HCT116 (cell line): ENCODE data around the gene ERGIC1. TPM values are rescaled to one million over a fixed set of nuclear protein-coding genes. Genes with fewer than 3 reads are reported as not detected.

Experiments
- ATAC-seq: fragments of 200-7000 bp; cut with Tn5 transposase; 2 replicates; pipeline ENCODE4 v1.9.1; 2020; ENCODE audit warnings: mild to moderate bottlenecking, moderate library complexity
- BruUV-seq: library from RNA; stranded (reverse); fragments of 400-500 nt; replicated peaks from 2 replicates; lab custom pipeline; 2021; lab: Mats Ljungman, UMichigan
- CTCF ChIA-PET: fragments of 300-600 bp; sonication (Branson Sonifier 250); formaldehyde crosslinking; loops from one replicate; lab custom pipeline; 2021; ENCODE audit warnings: antibody characterized with exemption; lab: Charles Lee
- POLR2A ChIA-PET: fragments of 300-600, 350-600 bp; sonication (Branson Sonifier 250); formaldehyde crosslinking; loops from one replicate; lab custom pipeline; 2021; ENCODE audit warnings: antibody characterized with exemption; lab: Charles Lee
- RAD21 ChIA-PET, 2 experiments: fragments of 300-600 bp; sonication (Branson Sonifier 250); formaldehyde crosslinking; loops; one replicate each; lab custom pipeline; 2023; ENCODE audit warnings: low total read pairs in 2 of 2; ENCODE audit not compliant: uncharacterized antibody in 2 of 2, unreplicated experiment in 2 of 2, low non-redundant PET in 1 of 2; lab: Charles Lee
- DNase-seq: peaks from one replicate; pipeline ENCODE4 v3.0.0-alpha.2; 2010; ENCODE audit warnings: low read depth, low spot score
- H2AFZ ChIP-seq: fragments of 200-600 bp; shearing (Covaris generic), sonication (generic); 2 replicates; pipeline ENCODE4 v1.6.1; 2017; ENCODE audit warnings: low read depth, mixed run types, mixed read lengths, antibody characterized with exemption, low read length; ENCODE audit not compliant: poor library complexity, severe bottlenecking
- H3K27ac ChIP-seq: 2 replicates; pipeline ENCODE4 v1.5.1; 2012; ENCODE audit warnings: low read depth, low read length
- H3K27me3 ChIP-seq: fragments of 200-600 bp; sonication (generic); 2 replicates; pipeline ENCODE4 v1.6.1; 2016; ENCODE audit warnings: mixed run types, low read length, mixed read lengths; ENCODE audit not compliant: insufficient read depth
- H3K36me3 ChIP-seq, 2 experiments: fragments of 200-500 bp in 1 of 2; fragments of 200-600 bp in 1 of 2; sonication (Bioruptor generic) in 1 of 2; sonication (generic) in 1 of 2; 2 replicates each; pipeline versions ENCODE4 v1.5.1 to v1.6.1; 2014 to 2016; ENCODE audit warnings: low read length in 2 of 2, inconsistent platforms in 1 of 2, mixed read lengths in 1 of 2, mixed run types in 1 of 2; ENCODE audit not compliant: insufficient read depth in 2 of 2, control insufficient read depth in 1 of 2
- H3K4me1 ChIP-seq, 2 experiments: fragments of 200-600 bp in 1 of 2; sonication (generic) in 1 of 2; 2 replicates each; pipeline versions ENCODE4 v1.5.1 to v1.6.1; 2012 to 2017; ENCODE audit warnings: low read length in 2 of 2, inconsistent platforms in 1 of 2, mild to moderate bottlenecking in 1 of 2, mixed read lengths in 1 of 2, mixed run types in 1 of 2, moderate library complexity in 1 of 2; ENCODE audit not compliant: insufficient read depth in 2 of 2, control insufficient read depth in 1 of 2
- H3K4me2 ChIP-seq: fragments of 200-600 bp; sonication (generic); 2 replicates; pipeline ENCODE4 v1.6.1; 2017; ENCODE audit warnings: mixed run types, low read length, mixed read lengths
- H3K4me3 ChIP-seq, 2 experiments: fragments of 200-600 bp in 1 of 2; sonication (generic) in 1 of 2; replicated peaks in 1 of 2; 2 replicates each; pipeline ENCODE4 v1.5.1; 2011 to 2016; ENCODE audit warnings: low read length in 2 of 2, control low read depth in 1 of 2, low read depth in 1 of 2, mild to moderate bottlenecking in 1 of 2, mixed read lengths in 1 of 2, mixed run types in 1 of 2
- H3K79me2 ChIP-seq: fragments of 200-600 bp; sonication (generic); 2 replicates; pipeline ENCODE4 v1.6.1; 2017; ENCODE audit warnings: mild to moderate bottlenecking, mixed run types, low read length, moderate library complexity, mixed read lengths; ENCODE audit not compliant: insufficient read depth
- H3K9ac ChIP-seq: fragments of 200-600 bp; sonication (generic); 2 replicates; pipeline ENCODE4 v1.6.1; 2016; ENCODE audit warnings: low read length, mixed read lengths
- H3K9me2 ChIP-seq: fragments of 200-600 bp; sonication (generic), shearing (Covaris generic); 2 replicates; pipeline ENCODE4 v1.6.1; 2017; ENCODE audit warnings: mixed run types, mild to moderate bottlenecking, moderate library complexity; ENCODE audit not compliant: insufficient read depth
- H3K9me3 ChIP-seq, 2 experiments: fragments of 200-500 bp in 1 of 2; fragments of 200-600 bp in 1 of 2; sonication (Bioruptor generic) in 1 of 2; sonication (generic) in 1 of 2; 2 replicates each; pipeline ENCODE4 v1.6.1; 2014 to 2017; ENCODE audit warnings: low read length in 2 of 2, mixed read lengths in 2 of 2, inconsistent platforms in 1 of 2, low read depth in 1 of 2, mild to moderate bottlenecking in 1 of 2, mixed run types in 1 of 2, moderate library complexity in 1 of 2; ENCODE audit not compliant: control insufficient read depth in 1 of 2, insufficient read depth in 1 of 2
- H4K20me1 ChIP-seq: fragments of 200-600 bp; sonication (generic), shearing (Covaris generic); 2 replicates; pipeline ENCODE4 v1.6.1; 2017; ENCODE audit warnings: mixed run types, mild to moderate bottlenecking, moderate library complexity; ENCODE audit not compliant: insufficient read depth
- CBX3 ChIP-seq: IDR thresholded peaks from 2 replicates; pipeline ENCODE4 v1.6.1; 2012; ENCODE audit warnings: low read depth
- EGR1 ChIP-seq: IDR thresholded peaks from 2 replicates; pipeline ENCODE4 v1.6.1; 2012; ENCODE audit warnings: low read depth
- EZH2 ChIP-seq: fragments of 200-600 bp; sonication (generic); IDR thresholded peaks from 2 replicates; pipeline ENCODE4 v1.6.1; 2017; ENCODE audit warnings: antibody characterized with exemption, mixed run types
- JUND ChIP-seq: IDR thresholded peaks from 2 replicates; pipeline ENCODE4 v1.6.1; 2012
- POLR2AphosphoS5 ChIP-seq: IDR thresholded peaks from 2 replicates; pipeline ENCODE4 v1.6.1; 2011; ENCODE audit warnings: mild to moderate bottlenecking, low read depth, low read length, moderate library complexity
- SP1 ChIP-seq: IDR thresholded peaks from 2 replicates; pipeline ENCODE4 v1.6.1; 2012; ENCODE audit warnings: low read depth
- SRF ChIP-seq: IDR thresholded peaks from 2 replicates; pipeline ENCODE4 v1.6.1; 2012; ENCODE audit warnings: low read depth
- YY1 ChIP-seq: IDR thresholded peaks from 2 replicates; pipeline ENCODE4 v1.6.1; 2011; ENCODE audit warnings: low read length, low read depth, moderate library complexity, mild to moderate bottlenecking; ENCODE audit not compliant: insufficient replicate concordance; ENCODE audit errors: extremely low read depth
- ZNF274 ChIP-seq: fragments of 200-500 bp; sonication (Bioruptor generic); IDR thresholded peaks from 2 replicates; pipeline ENCODE4 v1.6.1; 2014; ENCODE audit warnings: mild to moderate bottlenecking, low read depth, low read length, inconsistent platforms
- intact Hi-C: fragments of 100-400 bp; cut with micrococcal nuclease; formaldehyde crosslinking; loops from 2 replicates; pipeline ENCODE4 v1.10.0; 2022
- total RNA-seq: library from RNA; stranded (reverse); gene quantifications from one replicate; pipeline ENCODE4 v1.2.1, GENCODE V29; 2021; ENCODE audit not compliant: unreplicated experiment
- TF ChIP-seq, protein P1 (sequence below): IDR thresholded peaks from 2 replicates; pipeline ENCODE4 v1.6.1; 2011; ENCODE audit warnings: mild to moderate bottlenecking, low read length, moderate library complexity; ENCODE audit not compliant: insufficient replicate concordance; ENCODE audit errors: extremely low read depth

The ERGIC1 gene
- total RNA-seq, 1 experiment from 2014 or later: 73.3 TPM

DNA sequence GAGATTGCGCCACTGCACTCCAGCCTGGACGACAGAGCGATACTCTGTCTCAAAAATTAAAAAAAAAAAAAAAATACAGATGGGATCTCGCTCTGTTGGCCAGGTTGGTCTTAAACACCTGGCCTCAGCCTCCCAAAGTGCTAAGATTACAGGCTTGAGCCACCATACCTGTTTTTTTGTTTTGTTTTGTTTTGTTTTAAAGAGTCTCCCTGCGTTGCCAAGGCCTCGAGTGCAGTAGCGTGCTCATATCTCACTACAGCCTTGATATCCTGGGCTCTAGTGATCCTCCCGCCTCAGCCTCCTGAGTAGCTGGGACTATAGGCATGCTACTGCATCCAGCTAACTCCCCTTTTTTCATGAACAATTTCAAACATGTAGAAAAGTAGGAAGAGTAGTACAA, 156.7 kb downstream of the ERGIC1 start:
- H3K79me2 ChIP-seq: peaks cover 60% of the 10 kb centered on the region

DNA sequence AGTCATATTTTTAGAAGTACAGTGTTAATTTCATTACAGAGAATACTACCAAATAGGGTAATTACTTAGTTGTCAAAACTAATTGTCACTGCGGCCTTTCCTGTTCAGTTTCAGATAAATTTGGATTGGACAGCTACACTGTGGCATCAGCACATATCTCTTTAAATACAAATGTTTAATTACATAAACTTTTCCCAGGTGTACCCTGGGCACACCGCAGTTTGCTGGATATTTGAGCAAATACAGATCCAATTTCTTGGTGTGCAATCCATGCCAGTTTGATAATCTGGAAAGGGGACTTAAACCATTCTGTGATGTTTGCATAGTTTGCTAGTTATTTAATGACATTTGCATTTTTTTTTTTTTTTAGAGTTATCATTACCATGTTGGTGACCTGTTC, 160.4 kb downstream of the ERGIC1 start:
- H3K27me3 ChIP-seq: no peaks in the 10 kb centered on the region
- BruUV-seq: no TSS peak
- CTCF ChIA-PET: no interaction called here

More for the DNA sequence above, 156.7 kb downstream of the ERGIC1 start:
- DNase-seq: no peak
- H3K36me3 ChIP-seq: peaks cover 9 to 17% of the 10 kb centered on the region in 2 experiments; a peak in 3 of 4 replicates
- H3K4me3 ChIP-seq: no peak overlapping the region
- ChIA-PET CTCF (no interaction called here), RAD21 (no interaction called here), POLR2A (no interaction called here)
- H3K27me3 ChIP-seq: no peaks in the 10 kb centered on the region
- no peak overlapping the region for H3K27ac ChIP-seq
- no peaks in the 10 kb centered on the region for H3K4me1 ChIP-seq
- H3K9ac ChIP-seq: no peak overlapping the region
- ATAC-seq: no peak
- H3K9me3 ChIP-seq: no peaks in the 10 kb centered on the region
- no peaks in the 10 kb centered on the region for H4K20me1 ChIP-seq
- no peaks in the 10 kb centered on the region for H3K9me2 ChIP-seq
- no peak overlapping the region for H3K4me2 ChIP-seq
- H2AFZ ChIP-seq: no peak overlapping the region
- TF ChIP-seq SRF (no peak), POLR2AphosphoS5 (no peak), EGR1 (no peak), JUND (no peak)
- TF ChIP-seq, protein P1, sequence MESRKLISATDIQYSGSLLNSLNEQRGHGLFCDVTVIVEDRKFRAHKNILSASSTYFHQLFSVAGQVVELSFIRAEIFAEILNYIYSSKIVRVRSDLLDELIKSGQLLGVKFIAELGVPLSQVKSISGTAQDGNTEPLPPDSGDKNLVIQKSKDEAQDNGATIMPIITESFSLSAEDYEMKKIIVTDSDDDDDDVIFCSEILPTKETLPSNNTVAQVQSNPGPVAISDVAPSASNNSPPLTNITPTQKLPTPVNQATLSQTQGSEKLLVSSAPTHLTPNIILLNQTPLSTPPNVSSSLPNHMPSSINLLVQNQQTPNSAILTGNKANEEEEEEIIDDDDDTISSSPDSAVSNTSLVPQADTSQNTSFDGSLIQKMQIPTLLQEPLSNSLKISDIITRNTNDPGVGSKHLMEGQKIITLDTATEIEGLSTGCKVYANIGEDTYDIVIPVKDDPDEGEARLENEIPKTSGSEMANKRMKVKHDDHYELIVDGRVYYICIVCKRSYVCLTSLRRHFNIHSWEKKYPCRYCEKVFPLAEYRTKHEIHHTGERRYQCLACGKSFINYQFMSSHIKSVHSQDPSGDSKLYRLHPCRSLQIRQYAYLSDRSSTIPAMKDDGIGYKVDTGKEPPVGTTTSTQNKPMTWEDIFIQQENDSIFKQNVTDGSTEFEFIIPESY: no peak
- intact Hi-C loops: no loop called here
- BruUV-seq: no TSS peak

More for the DNA sequence above, 160.4 kb downstream of the ERGIC1 start:
- Histone ChIP-seq H3K4me1 (no peaks in the 10 kb centered on the region), H3K9me3 (no peaks in the 10 kb centered on the region), H3K27ac (no peak overlapping the region), H3K4me2 (no peak overlapping the region), H3K36me3 (peaks cover 11 to 16% of the 10 kb centered on the region in 2 experiments; a peak in 3 of 4 replicates), H2AFZ (no peak overlapping the region), H4K20me1 (no peaks in the 10 kb centered on the region), H3K4me3 (no peak overlapping the region), H3K79me2 (peaks cover 42% of the 10 kb centered on the region), H3K9ac (no peak overlapping the region), H3K9me2 (no peaks in the 10 kb centered on the region)
- RAD21 ChIA-PET: no interaction called here
- POLR2A ChIA-PET: no interaction called here
- no peak for DNase-seq
- no peak for TF ChIP-seq CBX3
- TF ChIP-seq SP1: no peak
- no peak for TF ChIP-seq SRF
- no peak for TF ChIP-seq EZH2
- no peak for TF ChIP-seq ZNF274
- TF ChIP-seq EGR1: no peak
- TF ChIP-seq YY1: no peak
- no peak for ATAC-seq
- intact Hi-C loops: no loop called here
